ENCODE measurements around the gene NR1H4. TPM values are rescaled to one million over a fixed set of nuclear protein-coding genes. Genes with fewer than 3 reads are reported as not detected.

NR1H4 gene
- total RNA-seq, 2 donors from 2014 or later: not detected

DNA sequence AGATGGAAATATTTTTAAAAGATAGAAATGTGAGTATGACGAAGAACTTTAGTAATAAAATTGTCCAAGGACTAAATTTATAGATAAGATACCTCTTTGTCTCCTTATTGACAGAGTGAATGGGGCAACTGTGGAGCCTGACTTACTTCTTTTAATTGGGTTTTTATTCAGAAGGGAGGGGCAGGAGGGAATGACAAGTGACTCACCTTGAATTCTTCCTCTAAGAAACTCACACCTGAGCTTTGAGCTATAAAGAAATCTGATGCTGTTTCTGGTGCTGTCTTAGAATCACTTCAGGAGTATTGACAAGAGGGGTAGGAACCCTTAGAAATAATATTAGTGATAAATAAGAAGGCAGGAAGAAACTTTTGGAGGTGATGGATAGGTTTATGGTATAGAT is 951 bp downstream of the NR1H4 start:
- intact Hi-C loops (cut with DNase I): no loop called here
- DNase-seq (ENCODE audit: low spot score): no peak
- no peak overlapping the region for H3K27ac ChIP-seq
- no peaks in the 10 kb centered on the region for H3K36me3 ChIP-seq
- H3K27me3 ChIP-seq (replicated peaks; ENCODE audit: insufficient read depth): no peaks in the 10 kb centered on the region
- TF ChIP-seq, protein P1, sequence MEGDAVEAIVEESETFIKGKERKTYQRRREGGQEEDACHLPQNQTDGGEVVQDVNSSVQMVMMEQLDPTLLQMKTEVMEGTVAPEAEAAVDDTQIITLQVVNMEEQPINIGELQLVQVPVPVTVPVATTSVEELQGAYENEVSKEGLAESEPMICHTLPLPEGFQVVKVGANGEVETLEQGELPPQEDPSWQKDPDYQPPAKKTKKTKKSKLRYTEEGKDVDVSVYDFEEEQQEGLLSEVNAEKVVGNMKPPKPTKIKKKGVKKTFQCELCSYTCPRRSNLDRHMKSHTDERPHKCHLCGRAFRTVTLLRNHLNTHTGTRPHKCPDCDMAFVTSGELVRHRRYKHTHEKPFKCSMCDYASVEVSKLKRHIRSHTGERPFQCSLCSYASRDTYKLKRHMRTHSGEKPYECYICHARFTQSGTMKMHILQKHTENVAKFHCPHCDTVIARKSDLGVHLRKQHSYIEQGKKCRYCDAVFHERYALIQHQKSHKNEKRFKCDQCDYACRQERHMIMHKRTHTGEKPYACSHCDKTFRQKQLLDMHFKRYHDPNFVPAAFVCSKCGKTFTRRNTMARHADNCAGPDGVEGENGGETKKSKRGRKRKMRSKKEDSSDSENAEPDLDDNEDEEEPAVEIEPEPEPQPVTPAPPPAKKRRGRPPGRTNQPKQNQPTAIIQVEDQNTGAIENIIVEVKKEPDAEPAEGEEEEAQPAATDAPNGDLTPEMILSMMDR (IDR thresholded peaks at IDR 0.05): no peak
- TF ChIP-seq POLR2AphosphoS5 (IDR thresholded peaks at IDR 0.05) (no peak), POLR2A (IDR thresholded peaks at IDR 0.05) (no peak)
- H3K4me1 ChIP-seq (replicated peaks): no peaks in the 10 kb centered on the region
- H3K9me3 ChIP-seq: no peaks in the 10 kb centered on the region
- WGBS: 39% methylated on average over 1 of the region's 1 CpG
- no peak overlapping the region for H3K4me3 ChIP-seq

DNA sequence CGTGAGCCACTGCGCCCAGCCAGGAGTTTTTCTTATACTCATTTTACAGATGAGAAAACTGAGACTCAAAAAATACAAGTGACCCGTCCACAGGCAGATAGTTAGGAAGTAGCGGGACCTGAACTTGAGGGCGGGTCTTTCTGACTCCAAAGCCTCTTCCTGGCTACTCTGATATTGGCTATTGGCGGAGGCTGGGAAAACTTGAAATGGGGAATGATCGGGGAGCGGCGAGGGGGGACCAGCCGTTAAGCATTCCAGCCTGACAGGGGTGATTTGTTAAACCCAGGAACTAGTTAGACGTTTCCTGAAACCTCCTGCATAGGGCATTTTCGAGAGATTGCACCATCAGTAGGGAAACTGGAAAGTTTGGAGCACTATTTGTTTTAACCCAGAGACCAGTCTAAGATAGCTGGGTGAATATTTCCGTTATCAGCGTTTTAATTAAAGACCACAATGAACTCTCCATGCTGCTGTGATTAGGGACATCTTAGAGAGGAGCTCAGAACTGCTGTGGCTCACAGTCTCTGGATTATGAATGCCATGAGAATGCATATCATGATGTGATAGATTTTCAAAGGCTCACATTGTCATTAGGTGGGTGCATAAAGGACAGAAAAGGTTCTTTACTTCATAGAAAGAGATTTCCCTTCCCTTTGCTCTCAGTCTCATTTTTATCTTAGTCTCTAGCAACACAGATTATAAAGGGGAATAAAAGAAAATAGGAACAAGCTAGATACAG is 2.5 kb downstream of the NR1H4 start:
- DNase-seq (ENCODE audit: low spot score): no peak
- H3K4me1 ChIP-seq (replicated peaks): no peaks in the 10 kb centered on the region
- H3K9me3 ChIP-seq: no peaks in the 10 kb centered on the region
- no peaks in the 10 kb centered on the region for H3K36me3 ChIP-seq
- no peaks in the 10 kb centered on the region for H3K27me3 ChIP-seq (replicated peaks; ENCODE audit: insufficient read depth)
- WGBS: 73% methylated on average over 14 of the region's 14 CpGs
- no peak overlapping the region for H3K4me3 ChIP-seq
- no peak overlapping the region for H3K27ac ChIP-seq
- intact Hi-C loops (cut with DNase I): no loop called here
- TF ChIP-seq POLR2AphosphoS5 (IDR thresholded peaks at IDR 0.05) (no peak), POLR2A (IDR thresholded peaks at IDR 0.05) (no peak)
- TF ChIP-seq, protein P1 (IDR thresholded peaks at IDR 0.05): no peak

DNA sequence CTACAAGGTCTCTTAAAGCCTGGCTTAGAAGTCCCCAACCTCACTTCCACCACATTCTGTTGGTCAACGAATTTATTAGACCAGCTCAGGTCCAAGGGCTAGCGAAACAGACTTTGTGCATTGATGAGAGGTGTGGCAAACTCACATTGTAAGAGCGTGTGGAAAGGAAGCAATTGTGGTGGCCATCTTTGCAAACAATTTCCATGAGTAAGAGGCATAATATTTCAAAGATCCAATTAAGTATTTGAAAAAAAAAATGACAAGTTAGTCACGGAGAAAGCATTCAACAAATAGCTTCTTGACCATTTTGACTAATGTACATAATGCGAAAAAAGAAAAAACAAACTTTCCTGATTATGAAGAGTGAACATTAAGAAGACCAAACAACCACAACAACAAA is 7.4 kb downstream of the NR1H4 start:
- no peak for TF ChIP-seq POLR2AphosphoS5 (IDR thresholded peaks at IDR 0.05)
- no peak for TF ChIP-seq POLR2A (IDR thresholded peaks at IDR 0.05)
- TF ChIP-seq, protein P1 (IDR thresholded peaks at IDR 0.05): no peak
- H3K27me3 ChIP-seq (replicated peaks; ENCODE audit: insufficient read depth): no peaks in the 10 kb centered on the region
- 89% methylated on average over 5 of the region's 5 CpGs for WGBS

DNA sequence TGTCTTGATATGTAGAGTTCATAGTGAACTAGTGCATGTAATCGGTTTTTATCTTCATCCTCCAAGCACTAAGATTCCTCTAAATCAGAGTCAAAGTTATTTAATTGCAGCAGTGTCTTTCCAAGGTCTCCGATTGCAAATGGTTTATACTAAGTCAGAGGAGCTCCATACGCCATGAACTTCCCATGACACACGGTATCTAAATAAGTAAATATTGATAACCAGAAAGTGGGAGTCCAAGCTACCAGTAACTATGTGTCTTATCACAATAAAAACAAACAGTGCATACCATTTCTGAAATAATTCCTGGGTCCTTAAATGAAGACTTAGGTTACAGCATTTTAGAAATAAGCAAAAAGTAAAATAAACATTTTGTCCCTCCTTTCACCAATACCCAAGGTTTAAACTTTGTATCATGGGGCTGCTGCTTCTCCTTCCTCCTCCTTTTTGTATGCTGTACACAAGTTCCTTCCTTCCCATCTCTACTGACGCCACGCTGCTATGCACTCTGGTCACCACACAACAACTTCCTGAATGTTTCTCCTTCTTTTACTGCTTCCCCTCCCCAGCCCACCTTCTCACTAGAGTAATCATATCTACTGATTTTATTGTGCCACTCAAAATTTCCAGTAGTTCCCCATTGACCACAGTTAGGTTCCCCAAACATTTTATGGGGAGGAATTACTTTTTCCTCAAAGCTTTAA is 10.7 kb downstream of the NR1H4 start:
- H3K9me3 ChIP-seq: no peaks in the 10 kb centered on the region
- intact Hi-C loops (cut with DNase I): no loop called here
- DNase-seq (ENCODE audit: low spot score): no peak
- no peaks in the 10 kb centered on the region for H3K27me3 ChIP-seq (replicated peaks; ENCODE audit: insufficient read depth)
- H3K36me3 ChIP-seq: no peaks in the 10 kb centered on the region
- no peak overlapping the region for H3K4me3 ChIP-seq
- no peaks in the 10 kb centered on the region for H3K4me1 ChIP-seq (replicated peaks)
- no peak overlapping the region for H3K27ac ChIP-seq
- 60% methylated on average over 6 of the region's 6 CpGs for WGBS
- TF ChIP-seq POLR2A (IDR thresholded peaks at IDR 0.05) (no peak), POLR2AphosphoS5 (IDR thresholded peaks at IDR 0.05) (no peak)
- TF ChIP-seq, protein P1 (IDR thresholded peaks at IDR 0.05): no peak

More for the DNA sequence above, 7.4 kb downstream of the NR1H4 start:
- intact Hi-C loops (cut with DNase I): no loop called here
- Histone ChIP-seq H3K36me3 (no peaks in the 10 kb centered on the region), H3K4me3 (no peak overlapping the region), H3K27ac (no peak overlapping the region), H3K4me1 (replicated peaks) (no peaks in the 10 kb centered on the region), H3K9me3 (no peaks in the 10 kb centered on the region)
- no peak for DNase-seq (ENCODE audit: low spot score)

Measured in prostate gland (tissue), 2 donors.